WI38 (cell line): Measurements from ENCODE around the gene BORCS6.

Source experiments
- H3K4me3 ChIP-seq: 2 replicates; pipeline ENCODE4 v1.5.1; 2011; ENCODE audit warnings: low read depth, mild to moderate bottlenecking, control low read depth, low read length
- CTCF ChIP-seq: IDR thresholded peaks from 2 replicates; pipeline ENCODE4 v1.5.1; 2012; ENCODE audit warnings: low read depth, mild to moderate bottlenecking, control low read depth, low read length

BORCS6 gene

DNA sequence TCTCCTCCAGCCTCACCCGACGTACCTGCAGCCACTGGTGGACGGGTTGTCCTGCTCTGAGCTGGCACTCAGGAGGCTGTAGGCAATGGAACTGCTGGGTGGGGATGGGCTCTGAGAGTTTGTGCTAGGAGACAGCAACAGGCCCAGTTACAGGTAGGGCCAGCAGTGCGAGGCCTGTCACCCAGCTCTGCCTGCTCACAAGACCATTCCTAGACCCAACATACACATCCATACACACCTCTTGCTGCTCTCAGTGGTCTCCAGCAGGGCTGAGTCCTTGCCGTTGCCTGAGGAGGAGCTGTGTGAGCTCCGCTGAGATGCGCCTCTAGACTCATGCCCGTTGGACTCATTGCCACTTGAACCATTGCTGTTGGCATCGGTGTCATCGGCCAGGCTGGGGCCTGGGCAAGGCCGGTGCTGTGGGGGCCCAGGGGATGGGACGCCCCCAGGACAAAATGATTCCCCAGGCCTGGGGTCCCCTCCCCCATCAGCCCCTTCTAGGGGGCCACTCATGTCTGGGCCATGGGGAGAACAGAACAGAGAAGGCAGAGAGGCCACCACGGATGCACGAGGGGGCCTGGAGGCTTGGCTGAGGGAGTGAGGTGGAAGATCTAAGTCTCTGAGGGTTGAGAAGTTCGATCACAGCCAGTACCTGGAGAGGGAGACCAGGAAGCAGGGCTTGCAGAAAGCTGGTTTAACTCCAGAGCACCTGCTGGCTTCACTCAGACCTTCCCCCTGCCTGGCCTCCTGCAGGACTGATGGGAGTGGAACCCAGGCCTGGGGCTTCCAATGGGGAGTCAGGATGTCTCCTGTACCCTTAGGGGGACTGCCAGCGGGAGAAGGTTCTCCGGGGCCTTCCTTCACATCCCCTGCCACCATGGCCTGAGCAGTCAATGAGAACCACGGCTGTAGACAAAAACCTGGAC is 39.5 kb downstream of the BORCS6 start:
- peak overlapping the region; percentile 77 for H3K4me3 ChIP-seq
- no peak for TF ChIP-seq CTCF

DNA sequence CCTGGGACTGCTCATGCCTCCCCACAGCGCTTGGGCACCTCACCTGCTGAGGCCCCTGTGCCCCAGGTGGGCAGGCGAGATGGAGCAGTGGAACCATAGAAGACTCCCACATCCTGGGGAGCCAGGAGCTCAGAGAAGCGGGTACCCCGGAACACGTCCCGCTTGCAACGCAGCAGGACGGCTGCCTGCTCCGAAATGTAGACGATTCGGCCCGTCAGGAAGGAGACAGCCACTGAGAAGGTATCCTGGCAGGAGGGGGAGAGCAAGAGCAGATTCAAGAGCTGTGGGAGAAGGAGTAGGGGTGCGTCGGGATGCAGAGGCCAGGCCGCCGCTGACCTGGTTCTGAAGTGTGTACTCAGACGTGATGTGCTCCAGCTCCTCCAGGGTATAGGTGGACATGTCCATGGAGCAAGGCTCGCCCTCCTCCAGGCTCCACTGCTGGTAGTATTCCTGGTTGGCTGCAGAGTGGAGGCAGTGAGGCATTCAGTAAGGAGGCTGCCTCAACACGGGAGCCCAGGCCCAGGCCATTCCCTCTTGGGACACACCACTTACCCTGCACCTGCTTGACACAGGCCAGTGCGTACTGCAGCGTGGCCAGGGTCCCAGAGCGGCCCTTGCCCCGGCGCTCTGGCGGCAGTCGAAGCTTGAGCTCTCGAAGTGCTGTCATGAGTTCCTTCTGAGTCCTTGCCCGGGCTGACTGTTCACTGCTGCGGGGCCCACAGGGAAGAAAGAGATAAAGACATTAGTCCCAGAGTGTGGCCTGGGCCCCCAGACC is 40.4 kb downstream of the BORCS6 start:
- no peak overlapping the region for H3K4me3 ChIP-seq
- TF ChIP-seq CTCF = no peak

DNA sequence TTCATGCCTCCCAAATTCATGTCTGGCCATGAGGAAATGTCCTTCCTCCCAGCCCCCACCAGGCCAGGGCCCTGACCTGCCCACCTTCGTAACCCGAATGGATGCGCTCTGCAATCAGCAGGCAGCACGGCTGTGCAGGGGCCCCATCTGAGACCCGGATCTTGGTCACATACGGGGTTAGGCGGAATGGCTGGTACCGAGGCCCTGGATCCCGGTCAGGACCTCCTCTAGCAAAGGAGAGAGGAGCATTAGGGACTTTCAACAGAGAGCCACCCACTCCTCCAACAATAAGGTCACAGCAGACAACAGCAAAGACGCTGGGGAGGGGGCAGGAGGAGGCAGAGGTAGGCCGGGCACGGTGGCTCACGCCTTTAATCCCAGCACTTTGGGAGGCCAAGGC is 41.4 kb downstream of the BORCS6 start:
- H3K4me3 ChIP-seq = no peak overlapping the region
- TF ChIP-seq CTCF = no peak

DNA sequence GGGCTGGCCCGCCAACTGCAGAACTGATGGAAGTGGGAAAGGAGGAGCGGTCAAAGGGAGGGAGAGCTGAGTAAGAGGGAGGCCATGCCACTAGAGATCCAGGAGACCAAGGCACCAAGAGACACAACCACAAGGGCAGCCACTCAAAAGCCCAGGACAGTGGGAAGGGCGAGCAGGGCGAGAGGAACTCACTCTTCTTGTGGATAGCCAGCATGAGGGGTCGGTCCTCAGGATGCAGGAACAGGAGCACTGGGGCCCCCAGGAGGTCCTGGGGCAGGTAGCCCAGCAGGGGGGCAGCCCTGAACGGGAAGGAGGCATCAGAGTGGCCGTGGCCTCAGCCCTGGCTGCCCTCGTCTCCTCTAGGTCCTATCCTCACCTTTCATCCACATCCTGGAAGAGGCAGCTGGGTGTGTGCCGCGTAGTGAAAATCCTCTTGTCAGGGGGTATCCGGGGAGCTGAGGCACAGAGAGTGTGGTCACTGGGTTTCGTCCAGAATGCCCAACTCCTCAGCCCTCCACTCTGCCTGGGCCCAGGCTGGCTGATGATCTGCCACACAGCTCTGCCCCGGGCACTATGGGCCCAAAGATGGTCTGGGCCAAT is 42.1 kb downstream of the BORCS6 start:
- no peak for TF ChIP-seq CTCF
- no peak overlapping the region for H3K4me3 ChIP-seq

DNA sequence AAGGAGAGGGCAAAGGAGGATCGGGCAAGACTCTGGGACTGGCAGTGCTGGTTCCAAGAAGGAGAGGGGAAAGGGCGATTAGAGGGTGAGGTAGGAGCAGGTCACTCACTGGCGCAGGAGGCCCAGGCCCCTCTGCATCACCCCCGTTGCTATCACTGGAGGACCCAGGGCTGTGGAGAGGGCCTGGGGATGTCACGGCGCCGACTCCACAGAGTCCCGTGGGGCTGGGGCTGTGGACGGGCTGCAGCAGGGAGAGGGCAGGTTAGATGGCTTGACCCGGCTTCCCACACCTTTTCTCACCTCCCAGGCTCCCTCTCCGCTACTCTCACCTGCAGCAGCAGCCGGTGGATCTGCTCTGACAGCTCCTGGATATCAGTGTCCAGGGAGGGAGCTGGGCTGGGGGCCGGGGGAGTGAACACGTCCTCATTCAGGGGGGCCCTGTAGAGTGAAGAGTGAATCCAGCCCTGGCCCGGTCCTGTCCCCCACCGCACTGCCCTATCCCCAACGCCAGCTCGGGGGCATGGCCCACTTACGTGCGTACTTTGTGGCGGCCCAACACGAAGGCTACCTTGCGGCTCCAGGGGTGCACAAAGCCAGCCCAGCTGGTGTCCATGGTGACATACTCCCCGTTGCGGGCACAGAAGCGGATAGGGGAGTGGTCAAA is 42.7 kb downstream of the BORCS6 start:
- TF ChIP-seq CTCF = no peak
- H3K4me3 ChIP-seq = no peak overlapping the region

DNA sequence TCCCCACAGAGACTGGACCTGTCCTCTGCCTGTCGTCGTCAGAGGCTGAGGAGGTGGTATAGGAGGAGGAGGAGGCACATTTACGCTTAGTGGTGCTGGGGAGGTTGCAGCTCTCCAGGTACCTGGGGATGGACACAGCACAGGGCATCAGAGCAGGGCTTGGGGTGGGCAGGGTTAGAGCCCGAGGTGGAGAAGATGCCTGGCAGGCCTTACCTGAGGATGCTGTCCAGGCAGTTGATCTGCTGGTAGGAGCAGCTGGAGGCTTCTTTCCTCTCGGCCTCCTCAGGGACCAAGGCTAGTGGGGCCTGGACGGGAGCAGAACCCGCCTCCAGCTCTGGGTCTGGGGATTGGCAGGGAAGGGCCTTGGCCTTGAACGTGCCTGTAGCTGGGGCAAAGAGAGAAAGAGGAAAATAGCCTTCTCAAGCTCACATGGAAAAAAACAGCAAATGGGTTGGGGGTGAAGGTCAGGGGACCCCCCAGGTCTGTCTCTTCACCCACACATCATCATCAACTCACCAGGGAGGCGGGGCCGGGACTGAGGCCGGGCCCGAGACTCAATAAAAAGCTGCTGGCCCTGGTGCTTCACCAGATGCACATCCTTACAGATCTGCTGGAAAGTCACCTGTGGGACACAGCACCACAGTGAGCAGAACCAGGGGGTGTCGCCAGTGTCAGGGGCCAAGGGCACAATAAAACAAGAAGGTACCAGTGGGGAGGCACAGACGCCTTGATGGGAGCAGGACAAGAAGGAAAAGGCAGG is 43.4 kb downstream of the BORCS6 start:
- no peak for TF ChIP-seq CTCF

More for the DNA sequence above, 43.4 kb downstream of the BORCS6 start:
- H3K4me3 ChIP-seq = no peak overlapping the region
